Kidney (tissue), 14 donors: ENCODE measurements around the gene ZNF362. TPM values are rescaled to one million over a fixed set of nuclear protein-coding genes. Genes with fewer than 3 reads are reported as not detected.

Experiments used
- DNase-seq, 5 donors: peaks; one replicate each; pipeline ENCODE4 v3.0.0-alpha.2; 2013 to 2020
- FAIRE-seq: peaks from 2 replicates; lab custom pipeline; 2012; peaks lifted over from hg19 to GRCh38; lab: Jason Lieb, UNC
- H3K27ac ChIP-seq, 2 donors: one replicate each; pipeline ENCODE4 v1.7.0; 2013; ENCODE audit warnings: low read depth in 2 of 2, low read length in 2 of 2, inconsistent platforms in 1 of 2
- H3K27me3 ChIP-seq: one replicate; pipeline ENCODE4 v1.7.1; 2013; ENCODE audit warnings: low read length, inconsistent platforms; ENCODE audit not compliant: control insufficient read depth, insufficient read depth
- H3K36me3 ChIP-seq, 3 donors: one replicate each; pipeline versions ENCODE4 v1.7.0 to v1.7.1; 2013; ENCODE audit warnings: low read length in 3 of 3, control low read depth in 1 of 3, inconsistent platforms in 1 of 3; ENCODE audit not compliant: insufficient read depth in 3 of 3, control insufficient read depth in 2 of 3
- H3K4me1 ChIP-seq, 3 donors: one replicate each; pipeline versions ENCODE4 v1.7.0 to v1.7.1; 2013; ENCODE audit warnings: low read length in 3 of 3, inconsistent platforms in 1 of 3, low read depth in 1 of 3; ENCODE audit not compliant: control insufficient read depth in 2 of 3, insufficient read depth in 2 of 3
- H3K4me3 ChIP-seq, 3 donors: one replicate each; pipeline versions ENCODE4 v1.7.0 to v1.8.1; 2013; ENCODE audit warnings: low read length in 3 of 3, control low read depth in 1 of 3, inconsistent platforms in 1 of 3
- H3K9ac ChIP-seq, 3 donors: one replicate each; pipeline versions ENCODE4 v1.7.0 to v1.7.1; 2013; ENCODE audit warnings: low read length in 3 of 3, control low read depth in 1 of 3, inconsistent platforms in 1 of 3
- H3K9me3 ChIP-seq, 3 donors: one replicate each; pipeline versions ENCODE4 v1.7.0 to v1.7.1; 2013; ENCODE audit warnings: low read length in 3 of 3, control low read depth in 1 of 3, inconsistent platforms in 1 of 3; ENCODE audit not compliant: control insufficient read depth in 2 of 3, insufficient read depth in 1 of 3
- CTCF ChIP-seq: IDR thresholded peaks from 3 replicates; pipeline ENCODE4 v1.5.1; 2012; ENCODE audit warnings: mild to moderate bottlenecking, moderate library complexity, borderline replicate concordance; ENCODE audit not compliant: insufficient read depth; ENCODE audit errors: extremely low read depth
- intact Hi-C: fragments of 100-400 bp; cut with DNase I; formaldehyde crosslinking; loops from one replicate; pipeline ENCODE4 v1.11.1; 2022
- polyA plus RNA-seq: library from polyadenylated mRNA; stranded (reverse); fragments of 350-450 nt; fragmentation: Illumina TruSeq; extraction: RNeasy Lipid Tissue Mini Kit (QIAGEN cat#74804); gene quantifications from one replicate; pipeline ENCODE4 v1.2.3, GENCODE V29; 2014; ENCODE audit warnings: low read depth, low replicate concordance; ENCODE audit not compliant: insufficient read depth
- total RNA-seq: library from RNA; stranded (reverse); fragmentation: NEBNext Ultra II Directional; extraction: Animal tissue kit (Norgen Biotek cat#: 25700); gene quantifications from one replicate; pipeline ENCODE4 v1.2.1, GENCODE V29; 2021
- donor health status: control.
- donor health status: control.
- donor health status: control.
- donor health status: control.
- donor health status: control.
- donor health status: DM: yes; HTN: yes; CAD: no.
- donor health status: Normal renal cell carcinoma (clear cell type).

ZNF362 gene
- total and polyA plus RNA-seq, 2 donors from 2014 or later, result 17.4 to 36.9 TPM

DNA sequence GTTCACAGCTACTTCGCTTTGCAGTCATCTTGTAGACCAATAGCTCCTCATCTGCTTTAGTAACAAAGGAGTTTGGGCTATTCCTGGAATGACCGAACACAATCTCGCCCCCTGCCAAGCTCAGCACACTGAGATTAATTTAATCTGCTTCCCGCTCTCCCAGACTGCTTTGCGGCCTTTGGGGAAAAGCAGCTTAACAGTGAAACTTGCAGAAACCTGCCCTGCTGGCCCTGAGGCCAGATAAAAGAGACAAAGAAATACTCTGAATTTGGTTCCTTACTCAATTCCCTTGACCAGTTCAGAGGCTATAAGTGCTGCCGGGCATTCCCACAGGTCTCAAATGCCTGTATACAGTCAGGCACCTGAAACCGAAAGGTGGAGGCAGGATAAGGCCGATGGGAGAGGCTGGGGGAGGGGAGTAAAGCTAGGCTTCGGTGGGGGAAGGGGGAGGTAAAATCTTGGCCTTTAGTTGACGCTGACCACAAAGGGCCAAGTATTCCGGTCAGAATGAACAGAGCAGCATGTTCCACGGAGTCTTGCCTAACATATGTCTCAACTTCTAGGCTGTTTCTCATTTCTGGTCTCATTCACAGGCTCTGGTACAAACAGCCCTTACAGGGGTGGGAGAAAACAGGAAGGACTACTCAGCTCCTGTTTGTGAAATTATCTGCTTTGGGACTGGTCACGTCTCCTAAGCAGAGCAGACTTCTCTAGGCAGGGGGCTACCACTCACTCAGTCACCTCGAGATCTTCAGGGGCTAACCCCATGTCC lies 82.3 kb downstream of the ZNF362 start:
- H3K4me3 ChIP-seq, result peak overlapping the region in 2 of 3 donors; percentile 15 to 22
- no peak for FAIRE-seq
- intact Hi-C loops, result no loop called here

GRCh38 chr1:33339413-33339812 lies 83.1 kb downstream of the ZNF362 start:
- Histone ChIP-seq H3K9ac (peak overlapping the region in 2 of 3 donors; percentile 4 to 51), H3K4me3 (peak overlapping the region in 1 of 3 donors; percentile 15), H3K4me1 (peaks cover 19 to 80% (median 79%) of the 10 kb centered on the region in 3 donors), H3K27ac (peak overlapping the region; percentile 85 to 93), H3K9me3 (no peaks in the 10 kb centered on the region), H3K36me3 (peaks cover 0 to 14% (median 3%) of the 10 kb centered on the region in 3 donors), H3K27me3 (no peaks in the 10 kb centered on the region)
- intact Hi-C loops, result no loop called here
- FAIRE-seq (no peak), DNase-seq (no peak)
- TF ChIP-seq CTCF, result no peak

More for the DNA sequence above, 82.3 kb downstream of the ZNF362 start:
- no peak for TF ChIP-seq CTCF
- Histone ChIP-seq H3K9me3 (no peaks in the 10 kb centered on the region), H3K36me3 (peaks cover 0 to 15% (median 3%) of the 10 kb centered on the region in 3 donors), H3K27me3 (no peaks in the 10 kb centered on the region), H3K27ac (peak overlapping the region; percentile 85 to 93), H3K9ac (peak overlapping the region in 2 of 3 donors; percentile 4 to 51), H3K4me1 (peaks cover 14 to 80% (median 79%) of the 10 kb centered on the region in 3 donors)
- DNase-seq, result peak in 2 of 5 donors; percentile 74 to 78

GRCh38 chr1:33341190-33341589 lies 84.9 kb downstream of the ZNF362 start:
- H3K4me1 ChIP-seq, result peaks cover 19 to 86% (median 72%) of the 10 kb centered on the region in 3 donors
- intact Hi-C loops, result no loop called here
- H3K36me3 ChIP-seq, result peaks cover 0 to 10% (median 7%) of the 10 kb centered on the region in 3 donors
- DNase-seq (no peak), FAIRE-seq (no peak)
- no peaks in the 10 kb centered on the region for H3K27me3 ChIP-seq
- H3K9me3 ChIP-seq, result no peaks in the 10 kb centered on the region
- TF ChIP-seq CTCF, result no peak
- no peak overlapping the region for H3K4me3 ChIP-seq
- H3K9ac ChIP-seq, result peak overlapping the region in 2 of 3 donors; percentile 56 to 77
- H3K27ac ChIP-seq, result peak overlapping the region; percentile 81 to 93
